ENCODE results near the gene CCL18.
"Not testable (repeated sequence)": the region's sequence is repeated elsewhere in the genome, so short reads cannot be mapped to it uniquely, and the experiment has no call there.

Gene CCL18

GRCh38 chr17:36063786-36064541 lies at the start of gene CCL18:
TSS of gene CCL18 (plus strand) at chr17:36064272. CDS start at chr17:36064343, 71 bp downstream.
- no peak for DNase-seq (ENCODE audit: low read depth)

- DNase-seq (ENCODE audit: low read depth): no peak
These were observed 49.1 kb upstream of the CCL18 start for GRCh38 chr17:36014946-36015345.

- not testable (repeated sequence) for DNase-seq (ENCODE audit: low read depth)
These were observed 48.2 kb upstream of the CCL18 start for GRCh38 chr17:36015895-36016294.

GRCh38 chr17:36016555-36016954 lies 47.5 kb upstream of the CCL18 start:
- no peak for DNase-seq (ENCODE audit: low read depth)

- no peak for DNase-seq (ENCODE audit: low read depth)
These were observed 46.3 kb upstream of the CCL18 start, which contains the start of gene CCL23 for GRCh38 chr17:36017799-36018198. TSS of gene CCL23 (minus strand) at chr17:36017972. CDS start at chr17:36017897, 75 bp downstream.

- no peak for DNase-seq (ENCODE audit: low read depth)
These were observed 44.6 kb upstream of the CCL18 start for GRCh38 chr17:36019423-36019822.

- no peak for DNase-seq (ENCODE audit: low read depth)
These were observed 39.8 kb upstream of the CCL18 start for GRCh38 chr17:36024106-36024869.

- DNase-seq (ENCODE audit: low read depth): no peak
These were observed 36.3 kb upstream of the CCL18 start for GRCh38 chr17:36027761-36028160.

- DNase-seq (ENCODE audit: low read depth): no peak
These were observed 33.1 kb upstream of the CCL18 start for GRCh38 chr17:36030956-36031355.

GRCh38 chr17:36034127-36034526 lies 29.9 kb upstream of the CCL18 start:
- DNase-seq (ENCODE audit: low read depth): no peak

- no peak for DNase-seq (ENCODE audit: low read depth)
These were observed 27.8 kb upstream of the CCL18 start for GRCh38 chr17:36036235-36036634.

- no peak for DNase-seq (ENCODE audit: low read depth)
These were observed 16.0 kb upstream of the CCL18 start for GRCh38 chr17:36048066-36048465.

- no peak for DNase-seq (ENCODE audit: low read depth)
These were observed 14.4 kb upstream of the CCL18 start for GRCh38 chr17:36049643-36050042.

- no peak for DNase-seq (ENCODE audit: low read depth)
These were observed 8.9 kb upstream of the CCL18 start for GRCh38 chr17:36055171-36055570.

GRCh38 chr17:36055921-36056520 lies 8.1 kb upstream of the CCL18 start:
- DNase-seq (ENCODE audit: low read depth): no peak

- DNase-seq (ENCODE audit: low read depth): no peak
These were observed 6.2 kb upstream of the CCL18 start for GRCh38 chr17:36057911-36058310.

GRCh38 chr17:36059406-36059805 lies 4.7 kb upstream of the CCL18 start:
- DNase-seq (ENCODE audit: low read depth): no peak

GRCh38 chr17:36060816-36061215 lies 3.3 kb upstream of the CCL18 start:
- no peak for DNase-seq (ENCODE audit: low read depth)

GRCh38 chr17:36066365-36066985 lies 2.4 kb downstream of the CCL18 start:
- no peak for DNase-seq (ENCODE audit: low read depth)

GRCh38 chr17:36068524-36068923 lies 4.5 kb downstream of the CCL18 start:
- no peak for DNase-seq (ENCODE audit: low read depth)

- DNase-seq (ENCODE audit: low read depth): no peak
These were observed 5.1 kb downstream of the CCL18 start for GRCh38 chr17:36069136-36069535.

GRCh38 chr17:36070427-36070826 lies 6.4 kb downstream of the CCL18 start:
- DNase-seq (ENCODE audit: low read depth): no peak
